Hepatocyte (in vitro differentiated cells): ENCODE measurements around the gene LACTBL1. TPM values are rescaled to one million over a fixed set of nuclear protein-coding genes. Genes with fewer than 3 reads are reported as not detected.

ENCODE experiments used
- DNase-seq: peaks from one replicate; pipeline ENCODE4 v3.0.0-alpha.2; 2016; ENCODE audit warnings: low spot score
- H2AFZ ChIP-seq: fragments of 200-600 bp; sonication (generic); 2 replicates; pipeline ENCODE4 v1.6.0; 2016; ENCODE audit warnings: antibody characterized with exemption, mild to moderate bottlenecking
- H3K27ac ChIP-seq: fragments of 200-600 bp; sonication (generic); 2 replicates; pipeline ENCODE4 v1.5.1; 2016; ENCODE audit warnings: mild to moderate bottlenecking
- H3K27me3 ChIP-seq: fragments of 200-600 bp; sonication (generic); 2 replicates; pipeline ENCODE4 v1.6.1; 2016
- H3K36me3 ChIP-seq: fragments of 200-600 bp; sonication (generic); replicated peaks from 2 replicates; pipeline ENCODE4 v1.5.1; 2016; ENCODE audit warnings: low read depth; ENCODE audit not compliant: insufficient read depth
- H3K4me1 ChIP-seq: fragments of 200-600 bp; sonication (generic); 2 replicates; pipeline ENCODE4 v1.5.1; 2016; ENCODE audit warnings: mild to moderate bottlenecking, moderate library complexity; ENCODE audit not compliant: insufficient read depth
- H3K4me2 ChIP-seq: fragments of 200-600 bp; sonication (generic); 2 replicates; pipeline ENCODE4 v1.6.0; 2016
- H3K4me3 ChIP-seq: fragments of 200-600 bp; sonication (generic); 2 replicates; pipeline ENCODE4 v1.5.1; 2016; ENCODE audit warnings: mild to moderate bottlenecking
- H3K79me2 ChIP-seq: fragments of 200-600 bp; sonication (generic); 2 replicates; pipeline ENCODE4 v1.6.0; 2017; ENCODE audit warnings: mild to moderate bottlenecking
- H3K9me2 ChIP-seq: fragments of 200-600 bp; sonication (generic); replicated peaks from 2 replicates; pipeline ENCODE4 v1.6.0; 2017; ENCODE audit warnings: mild to moderate bottlenecking; ENCODE audit not compliant: insufficient read depth
- H3K9me3 ChIP-seq: fragments of 200-600 bp; sonication (generic); 2 replicates; pipeline ENCODE4 v1.5.1; 2016; ENCODE audit warnings: low read depth, mild to moderate bottlenecking
- H4K20me1 ChIP-seq: fragments of 200-600 bp; sonication (generic); 2 replicates; pipeline ENCODE4 v1.6.0; 2016; ENCODE audit warnings: mild to moderate bottlenecking; ENCODE audit not compliant: insufficient read depth, poor library complexity, severe bottlenecking
- CTCF ChIP-seq: fragments of 200-600 bp; sonication (generic); IDR thresholded peaks from 2 replicates; pipeline ENCODE4 v1.5.1; 2016; ENCODE audit warnings: antibody characterized with exemption, mild to moderate bottlenecking; ENCODE audit not compliant: poor library complexity
- EZH2 ChIP-seq: fragments of 200-600 bp; sonication (generic); IDR thresholded peaks from 2 replicates; pipeline ENCODE4 v1.6.1; 2016; ENCODE audit warnings: antibody characterized with exemption, mild to moderate bottlenecking, borderline replicate concordance
- EZH2phosphoT487 ChIP-seq: fragments of 200-600 bp; sonication (generic); IDR thresholded peaks from one replicate; pipeline ENCODE4 v1.6.1; 2018; ENCODE audit warnings: antibody characterized with exemption, mild to moderate bottlenecking, low read depth, moderate library complexity; ENCODE audit not compliant: unreplicated experiment, severe bottlenecking
- WGBS: methylation state at CpG from one replicate; pipeline ENCODE4 v1.1.6; 2016; ENCODE audit warnings: low lambda C conversion rate; ENCODE audit errors: missing lambda C conversion rate; 5-methylcytosine and 5-hydroxymethylcytosine counted together
- polyA plus RNA-seq: library from polyadenylated mRNA; unstranded; fragments of >200 nt; fragmentation: Nextera tagmentation; extraction: Ambion mirVana; gene quantifications from 2 replicates; pipeline ENCODE4 v1.2.1, GENCODE V29; 2016
- total RNA-seq: library from RNA; depleted of rRNA; stranded (reverse); fragments of >200 nt; gene quantifications from 2 replicates; pipeline ENCODE4 v1.2.3, GENCODE V29; 2014

Gene LACTBL1
- total RNA-seq (0.36 TPM in 1 of 2 replicates, not detected in the other), polyA plus RNA-seq (not detected in 2 replicates)

GRCh38 chr1:22972760-22973159 lies at the start of gene LACTBL1:
LACTBL1 (minus strand) TSS chr1:22972866; CDS start chr1:22972316, 550 bp downstream.
- 78% methylated on average over 5 of the region's 5 CpGs for WGBS
- Histone ChIP-seq H3K4me3 (no peak within 1 kb of the TSS), H3K27me3 (no peaks in the 10 kb centered on the region), H2AFZ (no peak within 1 kb of the TSS), H3K79me2 (no peaks in the 10 kb centered on the region), H3K36me3 (no peaks in the 10 kb centered on the region), H3K9me2 (no peaks in the 10 kb centered on the region), H4K20me1 (no peaks in the 10 kb centered on the region), H3K4me1 (no peaks in the 10 kb centered on the region), H3K27ac (no peak within 1 kb of the TSS), H3K9me3 (no peaks in the 10 kb centered on the region), H3K4me2 (no peak within 1 kb of the TSS)
- TF ChIP-seq CTCF, result no peak
- TF ChIP-seq EZH2, result no peak
- no peak for TF ChIP-seq EZH2phosphoT487
- DNase-seq, result no peak

- DNase-seq, result no peak
- Histone ChIP-seq H4K20me1 (peaks cover 57% of the 10 kb centered on the region), H2AFZ (no peak overlapping the region), H3K4me2 (peak overlapping the region; percentile 82), H3K4me1 (no peaks in the 10 kb centered on the region), H3K27me3 (no peaks in the 10 kb centered on the region), H3K36me3 (no peaks in the 10 kb centered on the region), H3K9me3 (no peaks in the 10 kb centered on the region), H3K4me3 (peak overlapping the region; percentile 4), H3K27ac (no peak overlapping the region), H3K79me2 (peaks cover 73% of the 10 kb centered on the region), H3K9me2 (no peaks in the 10 kb centered on the region)
- TF ChIP-seq CTCF, result no peak
- TF ChIP-seq EZH2phosphoT487, result no peak
- TF ChIP-seq EZH2, result no peak
- WGBS, result 97% methylated on average over 2 of the region's 2 CpGs
Observed at GRCh38 chr1:23021834-23022233, 49.2 kb upstream of the LACTBL1 start.

GRCh38 chr1:23020706-23021405 lies 48.2 kb upstream of the LACTBL1 start:
- no peak for TF ChIP-seq CTCF
- no peak for TF ChIP-seq EZH2phosphoT487
- TF ChIP-seq EZH2, result no peak
- Histone ChIP-seq H3K4me2 (peak overlapping the region; percentile 82), H3K9me2 (no peaks in the 10 kb centered on the region), H4K20me1 (peaks cover 49% of the 10 kb centered on the region), H3K9me3 (no peaks in the 10 kb centered on the region), H3K79me2 (peaks cover 63% of the 10 kb centered on the region), H3K4me3 (peak overlapping the region; percentile 93), H3K36me3 (no peaks in the 10 kb centered on the region), H3K4me1 (no peaks in the 10 kb centered on the region), H3K27ac (peak overlapping the region; percentile 93), H3K27me3 (no peaks in the 10 kb centered on the region), H2AFZ (no peak overlapping the region)
- 27% methylated on average over 7 of the region's 7 CpGs for WGBS
- DNase-seq, result no peak
